ENCODE data around the gene TMEM121.

- TF ChIP-seq TCF12 (IDR thresholded peaks at IDR 0.05; ENCODE audit: low read depth) (no peak), MAX (IDR thresholded peaks at IDR 0.05) (no peak; the same call in none of the 2 replicates), ZBTB7A (IDR thresholded peaks at IDR 0.05; ENCODE audit: low read depth) (peak; percentile 42), YY1 (IDR thresholded peaks at IDR 0.05; ENCODE audit: low read depth) (no peak), REST (IDR thresholded peaks at IDR 0.05; ENCODE audit: low read depth) (no peak), TAF1 (IDR thresholded peaks at IDR 0.05; ENCODE audit: low read depth) (no peak), CEBPB (IDR thresholded peaks at IDR 0.05) (no peak), CREB1 (IDR thresholded peaks at IDR 0.05; ENCODE audit: low read depth) (no peak), RAD21 (IDR thresholded peaks at IDR 0.05; ENCODE audit: low read depth) (no peak), FOXM1 (IDR thresholded peaks at IDR 0.05; ENCODE audit: borderline replicate concordance, low read depth) (no peak), NFIC (IDR thresholded peaks at IDR 0.05) (no peak; the same call in 1 of the 2 replicates)
Measured at GRCh38 chr14:105490267-105490571, 36.2 kb upstream of the TMEM121 start.

Data from Ishikawa (cell line).